Activated naive CD8-positive, alpha-beta T cell treated with anti-CD3 and anti-CD28 coated beads, Interleukin-2, amount 50 U/mL, for 24 hours (primary cell): ENCODE measurements around the gene INSRR.

Source experiments
- ATAC-seq: fragments of 150-1000 bp; cut with Tn5 transposase; one replicate; pipeline ENCODE4 v1.10.0; 2021
- DNase-seq: peaks from one replicate; pipeline ENCODE4 v3.0.0; 2021
- H3K27ac Mint-ChIP-seq: one replicate; pipeline ENCODE4 v1.8.0; 2021; ENCODE audit warnings: mild to moderate bottlenecking, mixed read lengths
- H3K27me3 Mint-ChIP-seq: one replicate; pipeline ENCODE4 v1.8.0; 2021; ENCODE audit warnings: mixed read lengths
- H3K36me3 Mint-ChIP-seq: one replicate; pipeline ENCODE4 v1.8.0; 2021; ENCODE audit warnings: low read depth, mixed read lengths
- H3K4me1 Mint-ChIP-seq: one replicate; pipeline ENCODE4 v1.8.0; 2021; ENCODE audit warnings: mixed read lengths
- H3K4me3 Mint-ChIP-seq: one replicate; pipeline ENCODE4 v1.8.0; 2021; ENCODE audit warnings: mild to moderate bottlenecking, moderate library complexity, mixed read lengths
- H3K9me3 Mint-ChIP-seq: one replicate; pipeline ENCODE4 v1.8.0; 2021; ENCODE audit warnings: mixed read lengths

Gene INSRR

DNA sequence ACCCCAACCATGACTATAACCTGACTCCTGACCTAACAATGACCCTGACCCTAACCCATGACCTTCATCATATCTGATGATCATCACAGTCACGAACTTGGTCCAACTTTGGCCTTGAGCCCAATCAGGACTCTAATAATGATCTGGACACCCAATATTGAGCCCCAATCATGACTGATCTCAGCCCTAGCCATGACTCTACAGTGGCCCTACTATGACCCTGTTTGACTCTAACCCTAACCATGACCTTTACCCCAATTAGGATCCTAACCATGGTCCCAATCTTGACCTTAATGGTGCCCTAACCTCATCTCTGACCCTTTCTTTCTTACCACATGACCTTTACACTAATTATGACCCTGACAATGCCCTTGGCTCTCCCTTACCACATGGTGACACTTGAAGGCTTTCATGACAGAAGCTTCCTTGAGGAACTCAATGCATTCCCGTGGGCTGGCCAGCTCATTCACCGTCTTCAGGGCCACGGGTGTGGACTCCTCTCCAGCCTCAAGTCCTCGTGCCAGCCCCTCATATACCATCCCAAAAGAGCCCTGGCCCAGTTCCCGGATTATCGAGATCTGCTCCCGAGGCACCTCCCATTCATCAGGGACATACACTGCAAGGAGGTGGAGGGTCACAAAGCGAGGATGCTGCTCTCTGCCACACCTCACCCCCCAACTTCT lies 16.2 kb downstream of the INSRR start:
- no peak for ATAC-seq
- H3K36me3 Mint-ChIP-seq = no peaks in the 10 kb centered on the region
- peaks cover 18% of the 10 kb centered on the region for H3K4me1 Mint-ChIP-seq
- H3K9me3 Mint-ChIP-seq = no peaks in the 10 kb centered on the region
- H3K27me3 Mint-ChIP-seq = peaks cover 59% of the 10 kb centered on the region
- H3K4me3 Mint-ChIP-seq = no peak overlapping the region
- no peak overlapping the region for H3K27ac Mint-ChIP-seq
- no peak for DNase-seq

DNA sequence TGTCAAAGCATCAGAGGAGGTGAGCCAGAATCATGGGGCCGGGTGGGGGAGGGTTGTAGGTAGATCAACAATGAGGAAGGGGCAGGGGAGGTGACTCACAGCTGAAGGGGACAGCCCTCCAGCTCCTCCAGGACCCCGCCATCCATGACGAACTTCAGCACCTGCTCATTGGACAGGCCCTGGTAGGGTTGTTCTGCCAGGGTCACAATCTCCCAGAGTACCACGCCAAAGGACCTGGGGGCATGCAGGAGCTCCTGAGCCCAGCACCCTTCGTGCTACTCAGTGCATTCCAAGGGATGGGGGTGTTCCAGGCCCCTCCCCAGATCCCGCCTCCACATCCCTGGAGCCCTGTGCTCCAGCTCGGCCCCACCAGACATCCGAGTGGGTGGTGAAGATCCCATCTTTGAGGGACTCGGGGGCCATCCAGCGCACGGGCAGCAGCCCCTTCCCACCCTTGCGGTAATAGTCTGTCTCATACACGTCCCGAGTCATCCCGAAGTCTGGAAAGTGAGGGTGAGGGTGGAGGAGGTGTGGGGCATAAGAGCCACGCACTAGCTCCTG lies 17.5 kb downstream of the INSRR start:
- ATAC-seq (no peak), DNase-seq (no peak)
- H3K4me3 Mint-ChIP-seq = no peak overlapping the region
- peaks cover 31% of the 10 kb centered on the region for H3K4me1 Mint-ChIP-seq
- H3K27ac Mint-ChIP-seq = no peak overlapping the region
- H3K36me3 Mint-ChIP-seq = no peaks in the 10 kb centered on the region
- H3K9me3 Mint-ChIP-seq = no peaks in the 10 kb centered on the region
- H3K27me3 Mint-ChIP-seq = peaks cover 46% of the 10 kb centered on the region

DNA sequence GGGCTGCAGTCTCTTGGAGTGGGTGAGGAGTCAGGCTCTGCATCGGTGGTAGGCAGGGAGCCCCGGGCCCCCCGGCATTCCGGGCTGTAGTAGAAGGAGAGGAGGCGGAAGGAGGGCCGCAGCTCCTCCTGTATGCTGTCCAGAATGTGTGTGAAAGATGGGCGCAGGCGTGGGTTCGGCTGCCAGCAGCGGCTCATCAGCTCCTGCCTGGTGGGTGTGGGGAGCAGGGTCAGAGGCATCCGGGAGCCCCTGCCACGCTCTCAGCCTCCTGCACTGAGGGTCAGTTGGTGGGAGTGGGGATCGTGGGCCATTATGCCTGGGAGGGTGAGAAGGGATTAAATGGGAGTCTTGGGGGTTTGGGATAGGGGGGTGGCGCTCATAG lies 18.0 kb downstream of the INSRR start:
- H3K27ac Mint-ChIP-seq = no peak overlapping the region
- DNase-seq = no peak
- H3K4me3 Mint-ChIP-seq = no peak overlapping the region
- H3K36me3 Mint-ChIP-seq = no peaks in the 10 kb centered on the region
- peaks cover 36% of the 10 kb centered on the region for H3K4me1 Mint-ChIP-seq
- no peak for ATAC-seq
- H3K27me3 Mint-ChIP-seq = peaks cover 41% of the 10 kb centered on the region
- no peaks in the 10 kb centered on the region for H3K9me3 Mint-ChIP-seq

GRCh38 chr1:156840186-156840897 lies 18.6 kb downstream of the INSRR start:
- no peaks in the 10 kb centered on the region for H3K9me3 Mint-ChIP-seq
- ATAC-seq = no peak
- no peaks in the 10 kb centered on the region for H3K36me3 Mint-ChIP-seq
- H3K4me1 Mint-ChIP-seq = peaks cover 38% of the 10 kb centered on the region
- H3K4me3 Mint-ChIP-seq = no peak overlapping the region
- no peak overlapping the region for H3K27ac Mint-ChIP-seq
- no peak for DNase-seq
- H3K27me3 Mint-ChIP-seq = peaks cover 38% of the 10 kb centered on the region

- peaks cover 42% of the 10 kb centered on the region for H3K4me1 Mint-ChIP-seq
- H3K36me3 Mint-ChIP-seq = no peaks in the 10 kb centered on the region
- H3K27ac Mint-ChIP-seq = no peak overlapping the region
- H3K27me3 Mint-ChIP-seq = peaks cover 34% of the 10 kb centered on the region
- H3K4me3 Mint-ChIP-seq = no peak overlapping the region
- ATAC-seq (no peak), DNase-seq (no peak)
- H3K9me3 Mint-ChIP-seq = no peaks in the 10 kb centered on the region
Measured at GRCh38 chr1:156839426-156840109, 19.3 kb downstream of the INSRR start.

DNA sequence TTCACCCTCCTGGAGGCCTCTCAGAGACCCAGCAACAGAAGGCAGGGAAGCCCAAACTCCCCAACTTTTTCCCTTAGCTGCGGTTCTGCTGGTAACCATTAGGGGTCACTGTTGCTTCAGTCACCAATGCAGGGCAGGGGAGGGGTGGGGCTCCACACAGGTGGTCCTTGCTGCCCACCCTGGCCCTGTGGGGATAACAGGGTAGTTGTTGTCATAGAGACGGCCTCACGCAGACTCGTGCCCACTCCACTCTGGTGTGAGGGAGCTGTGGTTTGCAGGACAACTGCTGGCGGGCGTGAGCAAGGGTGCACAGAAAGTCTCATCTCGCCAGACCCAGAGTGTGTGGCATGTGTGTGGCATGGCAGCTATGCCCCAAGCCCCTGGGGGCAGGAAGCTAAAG lies 19.9 kb downstream of the INSRR start:
- peaks cover 32% of the 10 kb centered on the region for H3K27me3 Mint-ChIP-seq
- H3K4me3 Mint-ChIP-seq = no peak overlapping the region
- no peak overlapping the region for H3K27ac Mint-ChIP-seq
- peak; percentile 53 for DNase-seq
- H3K9me3 Mint-ChIP-seq = no peaks in the 10 kb centered on the region
- peaks cover 44% of the 10 kb centered on the region for H3K4me1 Mint-ChIP-seq
- ATAC-seq = peak; percentile 11
- no peaks in the 10 kb centered on the region for H3K36me3 Mint-ChIP-seq

DNA sequence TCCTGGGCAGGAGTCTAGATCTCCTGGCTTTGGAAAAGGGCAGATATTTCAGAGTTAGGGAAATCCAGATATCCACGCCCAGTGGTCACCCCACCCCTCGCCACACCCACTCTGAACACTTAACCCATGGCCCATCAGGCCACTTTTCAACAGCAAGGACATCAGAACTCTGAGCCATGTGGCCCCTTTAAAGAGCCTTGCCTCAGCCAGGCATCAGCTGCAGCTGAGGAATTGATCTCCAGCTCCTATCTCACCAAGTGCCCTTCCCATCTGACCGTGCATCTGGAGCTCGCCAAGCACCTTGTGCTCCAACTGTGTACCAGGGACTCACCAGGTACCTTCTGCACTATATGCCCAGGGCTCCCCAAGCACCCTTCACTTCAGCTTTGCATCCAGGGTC lies 22.0 kb downstream of the INSRR start:
- H3K9me3 Mint-ChIP-seq = no peaks in the 10 kb centered on the region
- ATAC-seq (no peak), DNase-seq (no peak)
- peak overlapping the region; percentile 30 for H3K27ac Mint-ChIP-seq
- H3K4me3 Mint-ChIP-seq = peak overlapping the region; percentile 12
- H3K4me1 Mint-ChIP-seq = peaks cover 52% of the 10 kb centered on the region
- H3K27me3 Mint-ChIP-seq = peaks cover 17% of the 10 kb centered on the region
- H3K36me3 Mint-ChIP-seq = no peaks in the 10 kb centered on the region

DNA sequence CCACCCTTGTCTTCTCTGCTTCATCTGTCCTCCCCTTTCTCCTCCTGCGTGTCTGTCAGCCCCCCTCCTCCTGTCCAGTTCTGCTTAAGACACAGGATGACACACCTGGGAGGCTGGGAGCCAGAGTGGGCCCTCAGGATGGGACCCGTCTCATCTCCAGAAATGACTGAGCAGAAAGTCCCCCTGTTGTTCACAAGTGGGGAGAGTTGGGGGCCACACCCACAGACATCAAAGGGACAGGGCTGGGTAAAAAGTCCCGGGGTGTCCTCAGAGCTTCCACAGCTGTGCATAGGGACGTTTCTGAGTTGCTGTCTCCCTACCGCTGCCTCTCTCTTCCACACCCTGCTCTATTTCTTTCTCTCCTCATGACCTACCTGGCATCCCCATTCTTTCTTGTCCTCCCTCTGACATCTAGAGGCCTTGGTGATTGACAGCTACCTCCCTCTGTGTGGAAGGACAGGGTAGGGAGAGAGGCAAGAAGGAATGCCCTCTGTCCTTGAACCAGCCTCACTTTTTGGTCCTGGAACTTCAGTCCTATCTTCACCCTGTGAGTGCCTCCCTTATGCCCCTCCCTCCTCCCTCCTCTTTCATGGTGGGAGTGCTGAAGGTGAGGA lies 22.8 kb downstream of the INSRR start:
- peak overlapping the region; percentile 80 for H3K27ac Mint-ChIP-seq
- H3K4me3 Mint-ChIP-seq = peak overlapping the region; percentile 50
- DNase-seq (peak; percentile 68), ATAC-seq (peak; percentile 85)
- no peaks in the 10 kb centered on the region for H3K9me3 Mint-ChIP-seq
- peaks cover 20% of the 10 kb centered on the region for H3K27me3 Mint-ChIP-seq
- H3K4me1 Mint-ChIP-seq = peaks cover 52% of the 10 kb centered on the region
- no peaks in the 10 kb centered on the region for H3K36me3 Mint-ChIP-seq

GRCh38 chr1:156834322-156834721 lies 24.6 kb downstream of the INSRR start:
- Mint-ChIP-seq H3K27me3 (peaks cover 19% of the 10 kb centered on the region), H3K4me3 (peak overlapping the region; percentile 25), H3K36me3 (no peaks in the 10 kb centered on the region), H3K27ac (peak overlapping the region; percentile 76), H3K4me1 (peaks cover 49% of the 10 kb centered on the region), H3K9me3 (no peaks in the 10 kb centered on the region)
- no peak for DNase-seq
- peak; percentile 35 for ATAC-seq

- DNase-seq (no peak), ATAC-seq (peak; percentile 44)
- Mint-ChIP-seq H3K4me1 (peaks cover 50% of the 10 kb centered on the region), H3K27me3 (peaks cover 15% of the 10 kb centered on the region), H3K27ac (peak overlapping the region; percentile 76), H3K9me3 (no peaks in the 10 kb centered on the region), H3K36me3 (no peaks in the 10 kb centered on the region), H3K4me3 (peak overlapping the region; percentile 25)
Measured at GRCh38 chr1:156833603-156834002, 25.3 kb downstream of the INSRR start.

- H3K27me3 Mint-ChIP-seq = peaks cover 11% of the 10 kb centered on the region
- no peaks in the 10 kb centered on the region for H3K36me3 Mint-ChIP-seq
- H3K9me3 Mint-ChIP-seq = no peaks in the 10 kb centered on the region
- DNase-seq = no peak
- ATAC-seq = no peak
- no peak overlapping the region for H3K4me3 Mint-ChIP-seq
- H3K27ac Mint-ChIP-seq = no peak overlapping the region
- peaks cover 53% of the 10 kb centered on the region for H3K4me1 Mint-ChIP-seq
Measured at GRCh38 chr1:156832434-156832833, 26.5 kb downstream of the INSRR start.

DNA sequence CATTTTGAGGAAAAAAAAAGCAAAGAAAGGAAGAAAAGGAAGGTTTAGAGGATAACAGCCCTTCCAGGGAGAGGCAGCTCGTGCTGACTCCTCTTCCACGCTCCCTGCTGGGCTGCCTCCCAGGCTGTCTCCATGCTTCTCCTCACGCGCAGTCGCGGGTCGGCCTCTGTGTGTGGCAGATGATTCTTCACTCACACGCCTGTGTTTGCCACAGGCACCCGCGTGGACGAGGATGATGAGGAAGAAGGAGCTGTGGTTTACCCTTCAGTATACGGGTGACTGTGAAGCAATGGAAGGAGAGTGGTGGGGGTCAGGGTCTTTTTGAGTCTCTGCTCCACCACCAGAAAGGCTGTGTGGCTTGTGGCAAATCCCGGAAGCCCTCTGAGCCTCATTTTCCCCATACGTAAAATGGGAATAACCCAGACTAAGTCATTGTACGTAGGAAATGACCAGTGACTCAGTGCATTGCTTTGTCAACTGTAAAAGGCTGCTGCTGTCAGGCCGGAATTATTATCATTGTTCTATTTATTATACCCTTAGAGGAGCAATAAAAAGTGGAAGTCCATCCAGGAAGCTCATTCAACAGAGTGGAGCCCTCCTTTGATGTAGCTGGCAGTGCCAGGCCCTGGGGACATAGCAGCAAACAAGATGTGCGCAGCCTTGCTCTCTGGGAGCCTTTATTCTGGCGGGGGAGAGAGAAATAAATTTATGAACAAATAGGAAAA lies 30.4 kb downstream of the INSRR start:
- no peak overlapping the region for H3K4me3 Mint-ChIP-seq

DNA sequence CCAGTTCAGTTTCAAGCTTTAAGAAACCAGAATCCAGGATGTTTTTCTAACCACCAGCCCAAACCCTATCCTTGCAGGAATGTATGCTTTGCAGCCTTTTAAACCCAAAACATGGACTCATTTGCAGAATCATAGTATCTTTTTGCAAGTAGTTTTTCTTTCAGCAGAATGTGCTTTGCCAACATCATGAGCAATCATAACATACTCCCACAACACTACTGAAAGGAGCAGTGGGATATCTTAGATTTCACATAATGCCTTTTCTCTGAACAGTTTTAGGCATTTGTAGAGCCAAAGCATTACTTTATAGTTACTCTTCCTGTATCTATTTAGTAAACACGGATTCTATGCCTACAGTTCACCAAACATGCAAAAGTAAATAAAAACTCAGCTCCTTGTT lies 32.3 kb downstream of the INSRR start:
- DNase-seq (no peak), ATAC-seq (no peak)
- Mint-ChIP-seq H3K4me1 (peaks cover 28% of the 10 kb centered on the region), H3K4me3 (no peak overlapping the region), H3K27me3 (peaks cover 4% of the 10 kb centered on the region), H3K9me3 (no peaks in the 10 kb centered on the region), H3K27ac (no peak overlapping the region), H3K36me3 (no peaks in the 10 kb centered on the region)

More for the DNA sequence above, 30.4 kb downstream of the INSRR start:
- Mint-ChIP-seq H3K36me3 (no peaks in the 10 kb centered on the region), H3K27ac (peak overlapping the region; percentile 67), H3K4me1 (peaks cover 14% of the 10 kb centered on the region), H3K27me3 (peaks cover 11% of the 10 kb centered on the region), H3K9me3 (no peaks in the 10 kb centered on the region)
- peak; percentile 75 for ATAC-seq
- no peak for DNase-seq
